Measurements from ENCODE around the gene NEURL3. TPM values are rescaled to one million over a fixed set of nuclear protein-coding genes. Genes with fewer than 3 reads are reported as not detected.

The NEURL3 gene
- total RNA-seq, 1 experiment from 2014 or later = 4.2 TPM

DNA sequence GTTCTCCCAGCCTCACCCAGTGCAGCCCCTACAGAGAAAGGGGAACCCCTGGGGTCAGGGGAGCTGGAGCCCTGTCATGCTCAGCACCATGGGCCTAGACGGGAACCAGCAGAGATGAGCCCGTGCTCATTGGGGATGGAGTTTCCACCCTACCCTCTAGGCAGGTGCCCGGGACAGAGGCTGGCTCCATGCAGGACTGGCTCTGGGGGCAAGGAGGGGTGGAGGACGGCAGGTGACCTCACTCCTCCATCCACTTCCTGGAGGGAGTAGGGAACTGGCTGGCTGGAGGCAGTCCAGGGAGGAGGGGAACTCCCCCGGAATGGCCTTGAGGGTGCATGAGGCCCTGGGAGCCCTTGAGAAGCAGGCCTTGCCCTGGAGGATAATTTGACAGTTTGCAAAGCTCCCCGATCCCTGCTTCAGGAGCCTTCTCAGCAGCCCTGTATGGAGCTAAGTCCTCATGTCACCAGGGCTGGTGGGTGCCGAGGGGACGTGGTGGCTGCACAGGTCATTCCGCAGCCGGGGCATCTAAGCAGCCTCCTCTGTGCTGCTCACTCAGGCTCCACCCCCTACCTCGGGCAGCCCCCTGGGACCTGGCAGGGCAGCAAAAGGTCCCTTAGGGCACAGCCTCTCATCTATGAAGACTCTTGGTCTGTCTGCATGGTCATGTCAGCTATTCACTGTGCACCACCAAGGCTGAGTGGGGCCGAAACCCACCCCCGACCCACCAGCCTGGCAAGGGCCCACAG is 2.1 kb downstream of the NEURL3 start:
- Mint-ChIP-seq H3K36me3 (ENCODE audit: insufficient read depth, unreplicated experiment) (peaks cover 10% of the 10 kb centered on the region), H3K9me3 (ENCODE audit: unreplicated experiment) (no peaks in the 10 kb centered on the region), H3K4me1 (ENCODE audit: low read depth, unreplicated experiment) (peaks cover 19% of the 10 kb centered on the region), H3K27me3 (ENCODE audit: insufficient read depth, unreplicated experiment) (no peaks in the 10 kb centered on the region), H3K4me3 (ENCODE audit: unreplicated experiment) (no peak overlapping the region), H3K27ac (ENCODE audit: unreplicated experiment) (no peak overlapping the region)
- no peaks in the 10 kb centered on the region for H3K9me3 ChIP-seq
- no peaks in the 10 kb centered on the region for H3K36me3 ChIP-seq (ENCODE audit: control insufficient read depth, insufficient read depth, low read length)
- CTCF ChIA-PET = no interaction called here
- no peak overlapping the region for H3K4me3 ChIP-seq (ENCODE audit: low read depth, low read length)
- H3K27me3 ChIP-seq (replicated peaks; ENCODE audit: control insufficient read depth, insufficient read depth, low read length) = no peaks in the 10 kb centered on the region
- no peak for DNase-seq
- POLR2A ChIA-PET = no interaction called here
- intact Hi-C loops (cut with micrococcal nuclease; ENCODE audit: unreplicated experiment) = no loop called here
- H3K4me1 ChIP-seq = peaks cover 40% of the 10 kb centered on the region
- no TSS peak for BruUV-seq (replicated peaks)
- TF ChIP-seq, protein P1, sequence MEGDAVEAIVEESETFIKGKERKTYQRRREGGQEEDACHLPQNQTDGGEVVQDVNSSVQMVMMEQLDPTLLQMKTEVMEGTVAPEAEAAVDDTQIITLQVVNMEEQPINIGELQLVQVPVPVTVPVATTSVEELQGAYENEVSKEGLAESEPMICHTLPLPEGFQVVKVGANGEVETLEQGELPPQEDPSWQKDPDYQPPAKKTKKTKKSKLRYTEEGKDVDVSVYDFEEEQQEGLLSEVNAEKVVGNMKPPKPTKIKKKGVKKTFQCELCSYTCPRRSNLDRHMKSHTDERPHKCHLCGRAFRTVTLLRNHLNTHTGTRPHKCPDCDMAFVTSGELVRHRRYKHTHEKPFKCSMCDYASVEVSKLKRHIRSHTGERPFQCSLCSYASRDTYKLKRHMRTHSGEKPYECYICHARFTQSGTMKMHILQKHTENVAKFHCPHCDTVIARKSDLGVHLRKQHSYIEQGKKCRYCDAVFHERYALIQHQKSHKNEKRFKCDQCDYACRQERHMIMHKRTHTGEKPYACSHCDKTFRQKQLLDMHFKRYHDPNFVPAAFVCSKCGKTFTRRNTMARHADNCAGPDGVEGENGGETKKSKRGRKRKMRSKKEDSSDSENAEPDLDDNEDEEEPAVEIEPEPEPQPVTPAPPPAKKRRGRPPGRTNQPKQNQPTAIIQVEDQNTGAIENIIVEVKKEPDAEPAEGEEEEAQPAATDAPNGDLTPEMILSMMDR (IDR thresholded peaks at IDR 0.05; ENCODE audit: insufficient read depth in 1 of 2, low read depth in 1 of 2, low read length in 1 of 2, severe bottlenecking in 1 of 2, unreplicated experiment in 1 of 2) = no peak

DNA sequence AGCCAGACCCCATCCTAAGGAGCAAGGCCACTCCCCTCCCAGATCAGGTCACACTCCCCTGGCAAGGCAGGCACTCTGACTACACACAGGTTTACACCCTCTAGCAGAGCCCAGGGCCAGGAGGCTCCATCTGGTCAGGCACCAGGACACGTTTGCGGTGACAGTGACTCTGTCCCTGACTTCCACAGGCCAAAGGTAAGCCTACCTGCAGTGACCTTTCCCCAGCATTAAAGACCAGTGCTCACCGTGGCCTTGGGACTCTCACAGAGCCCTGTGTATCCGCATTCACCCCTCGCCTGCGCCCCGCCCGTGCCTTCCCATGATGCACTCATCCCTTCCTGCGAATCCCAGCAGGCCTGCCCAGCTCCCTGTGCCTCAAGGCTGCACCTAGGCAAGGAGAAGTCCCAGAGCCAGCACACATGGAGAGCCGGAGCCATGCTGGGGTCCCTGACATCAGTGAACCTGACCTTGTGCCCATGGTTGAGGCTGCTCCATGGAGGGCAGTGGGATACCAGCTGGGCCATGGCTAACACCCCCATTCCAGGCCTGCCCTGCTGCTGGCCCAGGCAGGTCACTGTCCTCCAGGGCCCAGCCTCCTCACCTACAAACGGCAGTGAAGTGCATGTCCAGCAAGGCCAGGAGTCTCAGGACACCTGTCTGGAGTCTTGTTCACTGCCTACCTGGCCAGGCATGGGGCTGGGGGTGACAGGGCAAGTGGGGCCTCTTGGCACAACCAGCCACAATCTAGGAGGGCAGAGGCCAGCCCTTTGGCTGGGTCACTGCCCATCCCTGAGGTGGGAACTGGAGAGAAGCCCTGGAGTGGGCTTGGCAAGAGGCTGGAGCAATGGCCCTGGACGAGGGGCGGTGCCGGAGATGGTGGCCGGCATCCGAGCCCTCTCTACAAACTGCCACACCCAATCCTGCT is 3.0 kb downstream of the NEURL3 start:
- Histone ChIP-seq H3K4me3 (ENCODE audit: low read depth, low read length) (no peak overlapping the region), H3K27me3 (replicated peaks; ENCODE audit: control insufficient read depth, insufficient read depth, low read length) (no peaks in the 10 kb centered on the region), H3K4me1 (peaks cover 39% of the 10 kb centered on the region), H3K9me3 (no peaks in the 10 kb centered on the region), H3K36me3 (ENCODE audit: control insufficient read depth, insufficient read depth, low read length) (no peaks in the 10 kb centered on the region)
- Mint-ChIP-seq H3K36me3 (ENCODE audit: insufficient read depth, unreplicated experiment) (peaks cover 10% of the 10 kb centered on the region), H3K4me3 (ENCODE audit: unreplicated experiment) (no peak overlapping the region), H3K4me1 (ENCODE audit: low read depth, unreplicated experiment) (peaks cover 19% of the 10 kb centered on the region), H3K27me3 (ENCODE audit: insufficient read depth, unreplicated experiment) (no peaks in the 10 kb centered on the region), H3K27ac (ENCODE audit: unreplicated experiment) (no peak overlapping the region), H3K9me3 (ENCODE audit: unreplicated experiment) (no peaks in the 10 kb centered on the region)
- ChIA-PET CTCF (no interaction called here), POLR2A (no interaction called here)
- intact Hi-C loops (cut with micrococcal nuclease; ENCODE audit: unreplicated experiment) = no loop called here
- no TSS peak for BruUV-seq (replicated peaks)
- TF ChIP-seq, protein P1 (IDR thresholded peaks at IDR 0.05; ENCODE audit: insufficient read depth in 1 of 2, low read depth in 1 of 2, low read length in 1 of 2, severe bottlenecking in 1 of 2, unreplicated experiment in 1 of 2) = no peak
- DNase-seq = no peak

DNA sequence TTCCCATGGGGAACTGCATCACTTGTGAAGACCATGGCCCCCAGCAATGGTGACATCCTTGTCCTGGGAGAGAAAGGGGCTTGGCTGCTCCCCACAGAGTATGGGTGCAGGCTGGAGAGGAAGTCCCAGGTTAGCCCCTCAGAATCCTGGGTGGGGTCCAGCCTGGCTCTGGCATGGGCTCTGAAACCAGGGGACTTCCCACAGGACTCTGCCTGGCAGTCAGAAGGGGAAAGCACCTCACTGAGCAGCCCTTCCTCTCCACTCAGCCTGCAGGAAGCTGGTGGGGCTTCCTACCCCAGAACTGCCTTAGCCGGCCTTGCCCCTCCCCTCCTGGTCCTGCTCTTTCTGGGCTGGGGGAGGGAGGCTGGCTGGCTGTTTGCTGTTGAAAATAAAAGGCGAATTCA is 3.7 kb downstream of the NEURL3 start:
- H3K27me3 ChIP-seq (replicated peaks; ENCODE audit: control insufficient read depth, insufficient read depth, low read length) = no peaks in the 10 kb centered on the region
- Mint-ChIP-seq H3K4me1 (ENCODE audit: low read depth, unreplicated experiment) (peaks cover 19% of the 10 kb centered on the region), H3K36me3 (ENCODE audit: insufficient read depth, unreplicated experiment) (peaks cover 10% of the 10 kb centered on the region), H3K27me3 (ENCODE audit: insufficient read depth, unreplicated experiment) (no peaks in the 10 kb centered on the region), H3K4me3 (ENCODE audit: unreplicated experiment) (no peak overlapping the region), H3K9me3 (ENCODE audit: unreplicated experiment) (no peaks in the 10 kb centered on the region), H3K27ac (ENCODE audit: unreplicated experiment) (no peak overlapping the region)
- H3K9me3 ChIP-seq = no peaks in the 10 kb centered on the region
- no peak for DNase-seq
- intact Hi-C loops (cut with micrococcal nuclease; ENCODE audit: unreplicated experiment) = no loop called here
- POLR2A ChIA-PET = no interaction called here
- BruUV-seq (replicated peaks) = no TSS peak
- CTCF ChIA-PET = no interaction called here
- no peaks in the 10 kb centered on the region for H3K36me3 ChIP-seq (ENCODE audit: control insufficient read depth, insufficient read depth, low read length)
- H3K4me3 ChIP-seq (ENCODE audit: low read depth, low read length) = no peak overlapping the region
- TF ChIP-seq, protein P1 (IDR thresholded peaks at IDR 0.05; ENCODE audit: insufficient read depth in 1 of 2, low read depth in 1 of 2, low read length in 1 of 2, severe bottlenecking in 1 of 2, unreplicated experiment in 1 of 2) = no peak
- H3K4me1 ChIP-seq = peaks cover 32% of the 10 kb centered on the region
